GM12892 (cell line): ENCODE results near the gene ASPHD2.

ENCODE experiments used
- POLR2AphosphoS5 ChIP-seq: IDR thresholded peaks from 2 replicates; pipeline ENCODE4 v1.6.1; 2011; ENCODE audit warnings: low read depth, low read length, control low read depth
- TAF1 ChIP-seq: IDR thresholded peaks from 2 replicates; pipeline ENCODE4 v1.6.1; 2011; ENCODE audit warnings: low read depth, mild to moderate bottlenecking, control low read depth, low read length, borderline replicate concordance

DNA sequence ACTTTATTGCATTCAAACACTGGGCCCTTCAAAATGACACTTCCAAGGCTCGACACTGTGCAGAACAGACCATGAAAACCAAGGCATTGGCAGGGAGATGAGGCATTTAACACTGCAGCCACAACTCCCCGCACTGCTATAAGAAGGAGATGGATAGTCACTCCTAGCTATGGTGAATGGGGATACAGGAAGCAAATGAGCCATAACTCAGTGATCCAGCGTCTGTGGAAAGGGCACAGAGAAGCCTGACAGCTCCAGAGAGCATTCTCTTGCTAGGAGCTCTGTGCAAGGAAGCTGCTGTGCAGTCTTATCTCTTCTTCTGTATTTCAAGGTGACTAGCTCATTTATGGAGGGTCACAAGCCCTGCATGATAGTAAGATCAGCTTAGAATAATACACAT is 33.6 kb downstream of the ASPHD2 start:
- TF ChIP-seq POLR2AphosphoS5: no peak
- no peak for TF ChIP-seq TAF1
